ENCODE data around the gene LRP1B.

The LRP1B gene

GRCh38 chr2:141386168-141386567 lies 744.6 kb downstream of the LRP1B start:
- FAIRE-seq: no peak

GRCh38 chr2:141384676-141385075 lies 746.1 kb downstream of the LRP1B start:
- FAIRE-seq: no peak

GRCh38 chr2:141381946-141382345 lies 748.9 kb downstream of the LRP1B start:
- FAIRE-seq: no peak

- FAIRE-seq: no peak
These were observed 750.5 kb downstream of the LRP1B start for GRCh38 chr2:141380008-141380979.

GRCh38 chr2:141364821-141365220 lies 766.0 kb downstream of the LRP1B start:
- no peak for FAIRE-seq

- FAIRE-seq: no peak
These were observed 768.5 kb downstream of the LRP1B start for GRCh38 chr2:141362311-141362710.

GRCh38 chr2:141348481-141348880 lies 782.3 kb downstream of the LRP1B start:
- no peak for FAIRE-seq

GRCh38 chr2:141341444-141341843 lies 789.4 kb downstream of the LRP1B start:
- no peak for FAIRE-seq

- no peak for FAIRE-seq
These were observed 799.7 kb downstream of the LRP1B start for GRCh38 chr2:141331127-141331526.

- no peak for FAIRE-seq
These were observed 800.9 kb downstream of the LRP1B start for GRCh38 chr2:141329964-141330363.

- FAIRE-seq: no peak
These were observed 807.2 kb downstream of the LRP1B start for GRCh38 chr2:141323571-141323970.

GRCh38 chr2:141317986-141318385 lies 812.8 kb downstream of the LRP1B start:
- no peak for FAIRE-seq

- no peak for FAIRE-seq
These were observed 814.2 kb downstream of the LRP1B start for GRCh38 chr2:141316606-141317005.

GRCh38 chr2:141316103-141316502 lies 814.7 kb downstream of the LRP1B start:
- FAIRE-seq: no peak

GRCh38 chr2:141313972-141314371 lies 816.8 kb downstream of the LRP1B start:
- no peak for FAIRE-seq

- no peak for FAIRE-seq
These were observed 819.4 kb downstream of the LRP1B start for GRCh38 chr2:141311430-141311829.

GRCh38 chr2:141306368-141306767 lies 824.4 kb downstream of the LRP1B start:
- FAIRE-seq: no peak

GRCh38 chr2:141301551-141301950 lies 829.3 kb downstream of the LRP1B start:
- FAIRE-seq: no peak

GRCh38 chr2:141280037-141280436 lies 850.8 kb downstream of the LRP1B start:
- no peak for FAIRE-seq

- no peak for FAIRE-seq
These were observed 859.5 kb downstream of the LRP1B start for GRCh38 chr2:141271346-141271745.

GRCh38 chr2:141264848-141265247 lies 866.0 kb downstream of the LRP1B start:
- no peak for FAIRE-seq

GRCh38 chr2:141260911-141261310 lies 869.9 kb downstream of the LRP1B start:
- no peak for FAIRE-seq

GRCh38 chr2:141259683-141260082 lies 871.1 kb downstream of the LRP1B start:
- no peak for FAIRE-seq

- no peak for FAIRE-seq
These were observed 888.8 kb downstream of the LRP1B start for GRCh38 chr2:141242008-141242407.

GRCh38 chr2:141226560-141226959 lies 904.3 kb downstream of the LRP1B start:
- no peak for FAIRE-seq
